Mammary epithelial cell (primary cell): ENCODE results near the gene SUB1.

Source experiments
- CTCF ChIP-seq, 2 donors: IDR thresholded peaks in 1 of 2; conservative IDR thresholded peaks in 1 of 2; 2 replicates each; pipeline ENCODE4 v1.5.1; 2011 to 2012; ENCODE audit warnings: inconsistent platforms in 2 of 2, low read length in 2 of 2, mild to moderate bottlenecking in 2 of 2, control low read depth in 1 of 2, low read depth in 1 of 2; ENCODE audit not compliant: insufficient read depth in 1 of 2; ENCODE audit errors: extremely low read depth in 1 of 2
- EZH2 ChIP-seq: IDR thresholded peaks from 2 replicates; pipeline ENCODE4 v1.6.1; 2012; ENCODE audit warnings: low read length, inconsistent platforms, borderline replicate concordance

- no peak for TF ChIP-seq CTCF (conservative IDR thresholded peaks at IDR 0.05 in 1 of 2, IDR thresholded peaks at IDR 0.05 in 1 of 2; ENCODE audit: extremely low read depth in 1 of 2, insufficient read depth in 1 of 2, low read depth in 1 of 2, low read length in 2 of 2)
- no peak for TF ChIP-seq EZH2
These were observed 40.1 kb upstream of the SUB1 start for GRCh38 chr5:32545102-32545800.
